Panc1 (cell line): Measurements from ENCODE around the gene HSPB9.

Source experiments
- POLR2AphosphoS5 ChIP-seq: IDR thresholded peaks from 2 replicates; pipeline ENCODE4 v1.6.1; 2012; ENCODE audit warnings: mild to moderate bottlenecking, low read depth, low read length, moderate library complexity
- REST ChIP-seq, 2 experiments: IDR thresholded peaks; 2 replicates each; pipeline ENCODE4 v1.6.1; 2011 to 2012; ENCODE audit warnings: low read depth in 2 of 2, control low read depth in 1 of 2, low read length in 1 of 2, mild to moderate bottlenecking in 1 of 2, moderate library complexity in 1 of 2; ENCODE audit not compliant: insufficient read depth in 1 of 2
- SIN3A ChIP-seq: IDR thresholded peaks from 2 replicates; pipeline ENCODE4 v1.6.1; 2012; ENCODE audit warnings: low read depth, mild to moderate bottlenecking, low read length, moderate library complexity, borderline replicate concordance; ENCODE audit not compliant: insufficient read depth
- TCF7L2 ChIP-seq: IDR thresholded peaks from 2 replicates; pipeline ENCODE4 v1.6.1; 2011; ENCODE audit warnings: mild to moderate bottlenecking, low read depth, low read length, inconsistent platforms
- TF ChIP-seq, protein P1 (sequence below): fragments of 450-650 bp; IDR thresholded peaks from 2 replicates; pipeline ENCODE4 v1.5.1; 2017; ENCODE audit warnings: mild to moderate bottlenecking

DNA sequence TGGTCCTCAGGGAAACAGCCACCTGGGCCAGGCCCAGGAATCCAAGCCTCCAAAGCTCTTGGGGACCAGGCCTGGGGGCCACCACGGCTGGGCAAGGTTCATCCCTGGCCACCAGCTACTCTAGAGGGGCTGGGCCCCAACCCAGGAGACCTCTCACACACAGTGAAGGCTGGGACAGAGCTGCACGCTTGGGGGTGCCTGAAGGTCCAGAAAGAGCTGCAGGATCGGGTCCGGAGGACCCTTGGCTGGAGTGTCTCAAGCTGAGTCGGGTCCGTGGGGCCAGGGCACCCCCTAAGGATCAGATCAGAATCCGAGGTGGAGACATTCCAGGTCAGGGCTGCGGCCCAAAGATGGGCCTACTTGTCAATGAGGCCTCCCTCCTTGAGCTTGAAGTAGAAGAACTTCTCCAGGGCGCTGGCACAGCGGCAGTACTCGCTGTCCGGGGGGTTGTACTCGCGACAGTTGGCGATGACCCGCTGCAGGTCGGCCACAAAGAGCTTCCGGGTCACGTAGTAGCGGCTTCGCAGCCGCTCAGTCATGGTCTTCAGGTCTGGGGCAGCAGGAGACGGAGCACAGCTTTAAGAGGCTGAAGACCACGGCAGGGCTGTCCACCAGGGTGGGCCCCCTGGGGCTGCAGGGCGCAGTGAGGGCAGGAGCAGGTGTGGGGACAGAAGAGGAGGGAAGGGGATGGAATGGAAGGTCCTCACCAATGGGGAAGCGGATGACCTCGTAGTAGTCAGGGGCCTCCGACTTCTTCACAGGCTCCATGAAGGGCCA is 9.1 kb upstream of the HSPB9 start:
- TF ChIP-seq, protein P1, sequence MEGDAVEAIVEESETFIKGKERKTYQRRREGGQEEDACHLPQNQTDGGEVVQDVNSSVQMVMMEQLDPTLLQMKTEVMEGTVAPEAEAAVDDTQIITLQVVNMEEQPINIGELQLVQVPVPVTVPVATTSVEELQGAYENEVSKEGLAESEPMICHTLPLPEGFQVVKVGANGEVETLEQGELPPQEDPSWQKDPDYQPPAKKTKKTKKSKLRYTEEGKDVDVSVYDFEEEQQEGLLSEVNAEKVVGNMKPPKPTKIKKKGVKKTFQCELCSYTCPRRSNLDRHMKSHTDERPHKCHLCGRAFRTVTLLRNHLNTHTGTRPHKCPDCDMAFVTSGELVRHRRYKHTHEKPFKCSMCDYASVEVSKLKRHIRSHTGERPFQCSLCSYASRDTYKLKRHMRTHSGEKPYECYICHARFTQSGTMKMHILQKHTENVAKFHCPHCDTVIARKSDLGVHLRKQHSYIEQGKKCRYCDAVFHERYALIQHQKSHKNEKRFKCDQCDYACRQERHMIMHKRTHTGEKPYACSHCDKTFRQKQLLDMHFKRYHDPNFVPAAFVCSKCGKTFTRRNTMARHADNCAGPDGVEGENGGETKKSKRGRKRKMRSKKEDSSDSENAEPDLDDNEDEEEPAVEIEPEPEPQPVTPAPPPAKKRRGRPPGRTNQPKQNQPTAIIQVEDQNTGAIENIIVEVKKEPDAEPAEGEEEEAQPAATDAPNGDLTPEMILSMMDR, result no peak
- TF ChIP-seq POLR2AphosphoS5 (no peak), SIN3A (no peak), REST (IDR thresholded peaks at IDR 0.05; ENCODE audit: insufficient read depth in 1 of 2, low read depth in 2 of 2, low read length in 1 of 2) (no peak), TCF7L2 (no peak)
